Hepatocyte (in vitro differentiated cells): ENCODE data around the gene TCFL5. TPM values are rescaled to one million over a fixed set of nuclear protein-coding genes. Genes with fewer than 3 reads are reported as not detected.

ENCODE experiments used
- DNase-seq: peaks from one replicate; pipeline ENCODE4 v3.0.0-alpha.2; 2016; ENCODE audit warnings: low spot score
- H2AFZ ChIP-seq: fragments of 200-600 bp; sonication (generic); 2 replicates; pipeline ENCODE4 v1.6.0; 2016; ENCODE audit warnings: antibody characterized with exemption, mild to moderate bottlenecking
- H3K27ac ChIP-seq: fragments of 200-600 bp; sonication (generic); 2 replicates; pipeline ENCODE4 v1.5.1; 2016; ENCODE audit warnings: mild to moderate bottlenecking
- H3K27me3 ChIP-seq: fragments of 200-600 bp; sonication (generic); 2 replicates; pipeline ENCODE4 v1.6.1; 2016
- H3K36me3 ChIP-seq: fragments of 200-600 bp; sonication (generic); replicated peaks from 2 replicates; pipeline ENCODE4 v1.5.1; 2016; ENCODE audit warnings: low read depth; ENCODE audit not compliant: insufficient read depth
- H3K4me1 ChIP-seq: fragments of 200-600 bp; sonication (generic); 2 replicates; pipeline ENCODE4 v1.5.1; 2016; ENCODE audit warnings: mild to moderate bottlenecking, moderate library complexity; ENCODE audit not compliant: insufficient read depth
- H3K4me2 ChIP-seq: fragments of 200-600 bp; sonication (generic); 2 replicates; pipeline ENCODE4 v1.6.0; 2016
- H3K4me3 ChIP-seq: fragments of 200-600 bp; sonication (generic); 2 replicates; pipeline ENCODE4 v1.5.1; 2016; ENCODE audit warnings: mild to moderate bottlenecking
- H3K79me2 ChIP-seq: fragments of 200-600 bp; sonication (generic); 2 replicates; pipeline ENCODE4 v1.6.0; 2017; ENCODE audit warnings: mild to moderate bottlenecking
- H3K9me2 ChIP-seq: fragments of 200-600 bp; sonication (generic); replicated peaks from 2 replicates; pipeline ENCODE4 v1.6.0; 2017; ENCODE audit warnings: mild to moderate bottlenecking; ENCODE audit not compliant: insufficient read depth
- H3K9me3 ChIP-seq: fragments of 200-600 bp; sonication (generic); 2 replicates; pipeline ENCODE4 v1.5.1; 2016; ENCODE audit warnings: low read depth, mild to moderate bottlenecking
- H4K20me1 ChIP-seq: fragments of 200-600 bp; sonication (generic); 2 replicates; pipeline ENCODE4 v1.6.0; 2016; ENCODE audit warnings: mild to moderate bottlenecking; ENCODE audit not compliant: insufficient read depth, poor library complexity, severe bottlenecking
- CTCF ChIP-seq: fragments of 200-600 bp; sonication (generic); IDR thresholded peaks from 2 replicates; pipeline ENCODE4 v1.5.1; 2016; ENCODE audit warnings: antibody characterized with exemption, mild to moderate bottlenecking; ENCODE audit not compliant: poor library complexity
- EZH2 ChIP-seq: fragments of 200-600 bp; sonication (generic); IDR thresholded peaks from 2 replicates; pipeline ENCODE4 v1.6.1; 2016; ENCODE audit warnings: antibody characterized with exemption, mild to moderate bottlenecking, borderline replicate concordance
- EZH2phosphoT487 ChIP-seq: fragments of 200-600 bp; sonication (generic); IDR thresholded peaks from one replicate; pipeline ENCODE4 v1.6.1; 2018; ENCODE audit warnings: antibody characterized with exemption, mild to moderate bottlenecking, low read depth, moderate library complexity; ENCODE audit not compliant: unreplicated experiment, severe bottlenecking
- WGBS: methylation state at CpG from one replicate; pipeline ENCODE4 v1.1.6; 2016; ENCODE audit warnings: low lambda C conversion rate; ENCODE audit errors: missing lambda C conversion rate; 5-methylcytosine and 5-hydroxymethylcytosine counted together
- polyA plus RNA-seq: library from polyadenylated mRNA; unstranded; fragments of >200 nt; fragmentation: Nextera tagmentation; extraction: Ambion mirVana; gene quantifications from 2 replicates; pipeline ENCODE4 v1.2.1, GENCODE V29; 2016
- total RNA-seq: library from RNA; depleted of rRNA; stranded (reverse); fragments of >200 nt; gene quantifications from 2 replicates; pipeline ENCODE4 v1.2.3, GENCODE V29; 2014

TCFL5 gene
- total and polyA plus RNA-seq, 2 experiments from 2014 or later, result 8.5 to 9.5 TPM

GRCh38 chr20:62885896-62886708 lies 24.5 kb upstream of the TCFL5 start:
- Histone ChIP-seq H3K4me1 (no peaks in the 10 kb centered on the region), H2AFZ (no peak overlapping the region), H3K4me2 (no peak overlapping the region), H3K79me2 (no peaks in the 10 kb centered on the region), H3K9me3 (no peaks in the 10 kb centered on the region), H3K27ac (no peak overlapping the region), H3K27me3 (no peaks in the 10 kb centered on the region), H3K36me3 (no peaks in the 10 kb centered on the region), H3K9me2 (no peaks in the 10 kb centered on the region), H4K20me1 (no peaks in the 10 kb centered on the region), H3K4me3 (no peak overlapping the region)
- 88% methylated on average over 23 of the region's 23 CpGs for WGBS
- TF ChIP-seq EZH2 (no peak), EZH2phosphoT487 (no peak), CTCF (no peak)
- no peak for DNase-seq

GRCh38 chr20:62885046-62885895 lies 23.6 kb upstream of the TCFL5 start:
- DNase-seq, result no peak
- no peaks in the 10 kb centered on the region for H3K4me1 ChIP-seq
- no peaks in the 10 kb centered on the region for H3K9me2 ChIP-seq
- TF ChIP-seq EZH2phosphoT487 (no peak), EZH2 (no peak)
- no peak overlapping the region for H2AFZ ChIP-seq
- no peaks in the 10 kb centered on the region for H3K27me3 ChIP-seq
- H3K4me3 ChIP-seq, result no peak overlapping the region
- 91% methylated on average over 20 of the region's 20 CpGs for WGBS
- H3K9me3 ChIP-seq, result no peaks in the 10 kb centered on the region
- no peak overlapping the region for H3K4me2 ChIP-seq
- no peaks in the 10 kb centered on the region for H3K79me2 ChIP-seq
- H4K20me1 ChIP-seq, result no peaks in the 10 kb centered on the region
- no peaks in the 10 kb centered on the region for H3K36me3 ChIP-seq
- H3K27ac ChIP-seq, result no peak overlapping the region

- no peak overlapping the region for H3K27ac ChIP-seq
- no peaks in the 10 kb centered on the region for H3K9me3 ChIP-seq
- no peak overlapping the region for H3K4me2 ChIP-seq
- no peak for DNase-seq
- no peaks in the 10 kb centered on the region for H3K36me3 ChIP-seq
- no peak for TF ChIP-seq EZH2phosphoT487
- no peak for TF ChIP-seq CTCF
- no peak for TF ChIP-seq EZH2
- H3K79me2 ChIP-seq, result no peaks in the 10 kb centered on the region
- H3K27me3 ChIP-seq, result no peaks in the 10 kb centered on the region
- no peak overlapping the region for H2AFZ ChIP-seq
- H3K4me3 ChIP-seq, result no peak overlapping the region
- WGBS, result 92% methylated on average over 8 of the region's 8 CpGs
- H4K20me1 ChIP-seq, result no peaks in the 10 kb centered on the region
- H3K9me2 ChIP-seq, result no peaks in the 10 kb centered on the region
- no peaks in the 10 kb centered on the region for H3K4me1 ChIP-seq
These were observed 22.9 kb upstream of the TCFL5 start for GRCh38 chr20:62884556-62884955.

- Histone ChIP-seq H3K36me3 (no peaks in the 10 kb centered on the region), H3K9me2 (no peaks in the 10 kb centered on the region), H2AFZ (no peak overlapping the region), H3K27me3 (no peaks in the 10 kb centered on the region), H3K79me2 (no peaks in the 10 kb centered on the region), H3K4me2 (no peak overlapping the region), H3K4me3 (no peak overlapping the region), H3K9me3 (no peaks in the 10 kb centered on the region), H4K20me1 (no peaks in the 10 kb centered on the region), H3K4me1 (no peaks in the 10 kb centered on the region), H3K27ac (no peak overlapping the region)
- whole genome bisulfite sequencing, result 98% methylated on average over 15 of the region's 15 CpGs
- no peak for DNase-seq
- TF ChIP-seq CTCF, result no peak
- no peak for TF ChIP-seq EZH2
- TF ChIP-seq EZH2phosphoT487, result no peak
These were observed 20.8 kb upstream of the TCFL5 start for GRCh38 chr20:62882426-62882825.
